ENCODE data around the gene RNF145. TPM values are rescaled to one million over a fixed set of nuclear protein-coding genes. Genes with fewer than 3 reads are reported as not detected.

The RNF145 gene
- total and polyA plus RNA-seq, 2 of the 13 experiments (the other 11 are each of a cell fraction or from before 2014, with no cell fraction given), result 24.6 TPM

DNA sequence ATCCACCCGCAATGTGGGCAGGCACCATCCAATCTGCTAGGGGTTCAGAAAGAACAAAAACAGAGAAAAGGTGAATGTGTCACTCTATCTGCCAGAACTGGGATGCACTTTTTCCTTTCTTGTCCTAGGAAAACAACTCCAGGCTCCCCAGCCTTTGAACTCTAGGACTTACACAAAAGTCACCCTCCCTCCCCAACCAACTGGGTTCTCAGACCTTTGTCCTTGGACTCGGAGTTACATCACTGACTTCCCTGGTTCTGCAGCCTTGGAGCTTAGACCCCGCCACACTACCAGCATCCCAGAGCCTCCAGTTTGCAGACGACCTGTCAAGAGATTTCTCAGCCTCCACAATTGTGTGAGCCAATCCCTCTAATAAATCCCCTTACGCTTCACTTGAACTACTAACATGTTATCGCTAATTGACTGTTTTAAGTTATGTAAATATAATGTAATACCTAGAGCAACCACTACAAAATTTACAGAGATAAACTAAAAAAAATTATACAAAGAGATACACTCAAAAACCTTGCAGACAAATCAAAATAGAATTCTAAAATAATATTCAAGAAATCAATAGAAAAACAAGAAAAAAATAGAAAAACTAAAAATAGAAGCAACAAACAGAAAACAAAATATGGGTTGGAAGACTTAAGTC lies 48.4 kb upstream of the RNF145 start (continued):
- TF ChIP-seq, protein P1, sequence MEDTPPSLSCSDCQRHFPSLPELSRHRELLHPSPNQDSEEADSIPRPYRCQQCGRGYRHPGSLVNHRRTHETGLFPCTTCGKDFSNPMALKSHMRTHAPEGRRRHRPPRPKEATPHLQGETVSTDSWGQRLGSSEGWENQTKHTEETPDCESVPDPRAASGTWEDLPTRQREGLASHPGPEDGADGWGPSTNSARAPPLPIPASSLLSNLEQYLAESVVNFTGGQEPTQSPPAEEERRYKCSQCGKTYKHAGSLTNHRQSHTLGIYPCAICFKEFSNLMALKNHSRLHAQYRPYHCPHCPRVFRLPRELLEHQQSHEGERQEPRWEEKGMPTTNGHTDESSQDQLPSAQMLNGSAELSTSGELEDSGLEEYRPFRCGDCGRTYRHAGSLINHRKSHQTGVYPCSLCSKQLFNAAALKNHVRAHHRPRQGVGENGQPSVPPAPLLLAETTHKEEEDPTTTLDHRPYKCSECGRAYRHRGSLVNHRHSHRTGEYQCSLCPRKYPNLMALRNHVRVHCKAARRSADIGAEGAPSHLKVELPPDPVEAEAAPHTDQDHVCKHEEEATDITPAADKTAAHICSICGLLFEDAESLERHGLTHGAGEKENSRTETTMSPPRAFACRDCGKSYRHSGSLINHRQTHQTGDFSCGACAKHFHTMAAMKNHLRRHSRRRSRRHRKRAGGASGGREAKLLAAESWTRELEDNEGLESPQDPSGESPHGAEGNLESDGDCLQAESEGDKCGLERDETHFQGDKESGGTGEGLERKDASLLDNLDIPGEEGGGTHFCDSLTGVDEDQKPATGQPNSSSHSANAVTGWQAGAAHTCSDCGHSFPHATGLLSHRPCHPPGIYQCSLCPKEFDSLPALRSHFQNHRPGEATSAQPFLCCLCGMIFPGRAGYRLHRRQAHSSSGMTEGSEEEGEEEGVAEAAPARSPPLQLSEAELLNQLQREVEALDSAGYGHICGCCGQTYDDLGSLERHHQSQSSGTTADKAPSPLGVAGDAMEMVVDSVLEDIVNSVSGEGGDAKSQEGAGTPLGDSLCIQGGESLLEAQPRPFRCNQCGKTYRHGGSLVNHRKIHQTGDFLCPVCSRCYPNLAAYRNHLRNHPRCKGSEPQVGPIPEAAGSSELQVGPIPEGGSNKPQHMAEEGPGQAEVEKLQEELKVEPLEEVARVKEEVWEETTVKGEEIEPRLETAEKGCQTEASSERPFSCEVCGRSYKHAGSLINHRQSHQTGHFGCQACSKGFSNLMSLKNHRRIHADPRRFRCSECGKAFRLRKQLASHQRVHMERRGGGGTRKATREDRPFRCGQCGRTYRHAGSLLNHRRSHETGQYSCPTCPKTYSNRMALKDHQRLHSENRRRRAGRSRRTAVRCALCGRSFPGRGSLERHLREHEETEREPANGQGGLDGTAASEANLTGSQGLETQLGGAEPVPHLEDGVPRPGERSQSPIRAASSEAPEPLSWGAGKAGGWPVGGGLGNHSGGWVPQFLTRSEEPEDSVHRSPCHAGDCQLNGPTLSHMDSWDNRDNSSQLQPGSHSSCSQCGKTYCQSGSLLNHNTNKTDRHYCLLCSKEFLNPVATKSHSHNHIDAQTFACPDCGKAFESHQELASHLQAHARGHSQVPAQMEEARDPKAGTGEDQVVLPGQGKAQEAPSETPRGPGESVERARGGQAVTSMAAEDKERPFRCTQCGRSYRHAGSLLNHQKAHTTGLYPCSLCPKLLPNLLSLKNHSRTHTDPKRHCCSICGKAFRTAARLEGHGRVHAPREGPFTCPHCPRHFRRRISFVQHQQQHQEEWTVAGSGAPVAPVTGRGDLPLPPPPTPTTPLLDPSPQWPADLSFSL (CRISPR knock-in tag; IDR thresholded peaks at IDR 0.05), result no peak
- TF ChIP-seq, protein P2, sequence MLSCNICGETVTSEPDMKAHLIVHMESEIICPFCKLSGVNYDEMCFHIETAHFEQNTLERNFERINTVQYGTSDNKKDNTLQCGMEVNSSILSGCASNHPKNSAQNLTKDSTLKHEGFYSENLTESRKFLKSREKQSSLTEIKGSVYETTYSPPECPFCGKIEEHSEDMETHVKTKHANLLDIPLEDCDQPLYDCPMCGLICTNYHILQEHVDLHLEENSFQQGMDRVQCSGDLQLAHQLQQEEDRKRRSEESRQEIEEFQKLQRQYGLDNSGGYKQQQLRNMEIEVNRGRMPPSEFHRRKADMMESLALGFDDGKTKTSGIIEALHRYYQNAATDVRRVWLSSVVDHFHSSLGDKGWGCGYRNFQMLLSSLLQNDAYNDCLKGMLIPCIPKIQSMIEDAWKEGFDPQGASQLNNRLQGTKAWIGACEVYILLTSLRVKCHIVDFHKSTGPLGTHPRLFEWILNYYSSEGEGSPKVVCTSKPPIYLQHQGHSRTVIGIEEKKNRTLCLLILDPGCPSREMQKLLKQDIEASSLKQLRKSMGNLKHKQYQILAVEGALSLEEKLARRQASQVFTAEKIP (CRISPR knock-in tag; IDR thresholded peaks at IDR 0.05; ENCODE audit: borderline replicate concordance), result no peak
- TF ChIP-seq SSRP1 (CRISPR knock-in tag; IDR thresholded peaks at IDR 0.05), result 0 out of 2 replicates have a peak, but pooled peaks have one; percentile 29
- peak; percentile 94 for TF ChIP-seq HNF4A (CRISPR knock-in tag; IDR thresholded peaks at IDR 0.05)
- no peak for TF ChIP-seq ELF4 (CRISPR knock-in tag; IDR thresholded peaks at IDR 0.05; ENCODE audit: borderline replicate concordance)
- no peak for TF ChIP-seq ZNF83 (CRISPR knock-in tag; IDR thresholded peaks at IDR 0.05; ENCODE audit: borderline replicate concordance)
- TF ChIP-seq HNF4G (IDR thresholded peaks at IDR 0.05; ENCODE audit: borderline replicate concordance, low read depth, low read length), result peak; percentile 88
- TF ChIP-seq HNF4G (CRISPR knock-in tag; IDR thresholded peaks at IDR 0.05; ENCODE audit: borderline replicate concordance, low read depth), result peak; percentile 79; the same call in 1 of the 2 replicates
- TF ChIP-seq, protein P3, sequence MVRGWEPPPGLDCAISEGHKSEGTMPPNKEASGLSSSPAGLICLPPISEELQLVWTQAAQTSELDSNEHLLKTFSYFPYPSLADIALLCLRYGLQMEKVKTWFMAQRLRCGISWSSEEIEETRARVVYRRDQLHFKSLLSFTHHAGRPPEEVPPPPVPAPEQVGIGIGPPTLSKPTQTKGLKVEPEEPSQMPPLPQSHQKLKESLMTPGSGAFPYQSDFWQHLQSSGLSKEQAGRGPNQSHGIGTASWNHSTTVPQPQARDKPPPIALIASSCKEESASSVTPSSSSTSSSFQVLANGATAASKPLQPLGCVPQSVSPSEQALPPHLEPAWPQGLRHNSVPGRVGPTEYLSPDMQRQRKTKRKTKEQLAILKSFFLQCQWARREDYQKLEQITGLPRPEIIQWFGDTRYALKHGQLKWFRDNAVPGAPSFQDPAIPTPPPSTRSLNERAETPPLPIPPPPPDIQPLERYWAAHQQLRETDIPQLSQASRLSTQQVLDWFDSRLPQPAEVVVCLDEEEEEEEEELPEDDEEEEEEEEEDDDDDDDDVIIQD (CRISPR knock-in tag; IDR thresholded peaks at IDR 0.05; ENCODE audit: low read depth), result peak; percentile 36; the same call in 1 of the 2 replicates
- TF ChIP-seq ZEB1 (IDR thresholded peaks at IDR 0.05; ENCODE audit: insufficient replicate concordance, low read depth), result no peak
- TF ChIP-seq CBX1 (IDR thresholded peaks at IDR 0.05; ENCODE audit: low read depth), result no peak
- TF ChIP-seq, protein P4, sequence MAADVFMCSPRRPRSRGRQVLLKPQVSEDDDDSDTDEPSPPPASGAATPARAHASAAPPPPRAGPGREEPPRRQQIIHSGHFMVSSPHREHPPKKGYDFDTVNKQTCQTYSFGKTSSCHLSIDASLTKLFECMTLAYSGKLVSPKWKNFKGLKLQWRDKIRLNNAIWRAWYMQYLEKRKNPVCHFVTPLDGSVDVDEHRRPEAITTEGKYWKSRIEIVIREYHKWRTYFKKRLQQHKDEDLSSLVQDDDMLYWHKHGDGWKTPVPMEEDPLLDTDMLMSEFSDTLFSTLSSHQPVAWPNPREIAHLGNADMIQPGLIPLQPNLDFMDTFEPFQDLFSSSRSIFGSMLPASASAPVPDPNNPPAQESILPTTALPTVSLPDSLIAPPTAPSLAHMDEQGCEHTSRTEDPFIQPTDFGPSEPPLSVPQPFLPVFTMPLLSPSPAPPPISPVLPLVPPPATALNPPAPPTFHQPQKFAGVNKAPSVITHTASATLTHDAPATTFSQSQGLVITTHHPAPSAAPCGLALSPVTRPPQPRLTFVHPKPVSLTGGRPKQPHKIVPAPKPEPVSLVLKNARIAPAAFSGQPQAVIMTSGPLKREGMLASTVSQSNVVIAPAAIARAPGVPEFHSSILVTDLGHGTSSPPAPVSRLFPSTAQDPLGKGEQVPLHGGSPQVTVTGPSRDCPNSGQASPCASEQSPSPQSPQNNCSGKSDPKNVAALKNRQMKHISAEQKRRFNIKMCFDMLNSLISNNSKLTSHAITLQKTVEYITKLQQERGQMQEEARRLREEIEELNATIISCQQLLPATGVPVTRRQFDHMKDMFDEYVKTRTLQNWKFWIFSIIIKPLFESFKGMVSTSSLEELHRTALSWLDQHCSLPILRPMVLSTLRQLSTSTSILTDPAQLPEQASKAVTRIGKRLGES (CRISPR knock-in tag; IDR thresholded peaks at IDR 0.05; ENCODE audit: borderline replicate concordance), result no peak
- TF ChIP-seq, protein P5, sequence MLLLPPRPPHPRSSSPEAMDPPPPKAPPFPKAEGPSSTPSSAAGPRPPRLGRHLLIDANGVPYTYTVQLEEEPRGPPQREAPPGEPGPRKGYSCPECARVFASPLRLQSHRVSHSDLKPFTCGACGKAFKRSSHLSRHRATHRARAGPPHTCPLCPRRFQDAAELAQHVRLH (CRISPR knock-in tag; IDR thresholded peaks at IDR 0.05; ENCODE audit: borderline replicate concordance, low read depth), result no peak
- peak; percentile 56; the same call in 1 of the 2 replicates for TF ChIP-seq TCF7 (IDR thresholded peaks at IDR 0.05; ENCODE audit: low read depth)
- no peak for TF ChIP-seq MLLT10 (CRISPR knock-in tag; IDR thresholded peaks at IDR 0.05)
- TF ChIP-seq PHF8 (CRISPR knock-in tag; IDR thresholded peaks at IDR 0.05), result no peak

All from HepG2 (cell line).